A549 (cell line): ENCODE data around the gene PTPRA. TPM values are rescaled to one million over a fixed set of nuclear protein-coding genes. Genes with fewer than 3 reads are reported as not detected.

ENCODE experiments used
- ATAC-seq, 2 experiments: fragments of 200-7000 bp in 1 of 2; fragments of >200 bp in 1 of 2; cut with Nextera tagmentation in 1 of 2; cut with Tn5 transposase in 1 of 2; 3 replicates each; pipeline versions ENCODE4 v1.8.0 to v1.9.1; 2018 to 2020; ENCODE audit warnings: mild to moderate bottlenecking in 1 of 2, moderate library complexity in 1 of 2
- CTCF ChIA-PET: fragments of 300-600 bp; sonication (Branson Sonifier 250); formaldehyde crosslinking; extraction: SDS; loops from one replicate; lab custom pipeline; 2021; ENCODE audit warnings: antibody characterized with exemption, inconsistent platforms; lab: Yijun Ruan, JAX
- POLR2A ChIA-PET: fragments of 350-600 bp; formaldehyde crosslinking; extraction: SDS; loops from one replicate; lab custom pipeline; 2021; ENCODE audit warnings: antibody characterized with exemption, inconsistent platforms; lab: Yijun Ruan, JAX
- DNase-seq, 2 experiments: peaks; one replicate each; pipeline versions ENCODE4 v3.0.0 to v3.0.0-alpha.2; 2011 to 2016; ENCODE audit warnings: low read depth in 1 of 2, low spot score in 1 of 2
- FAIRE-seq: peaks from 2 replicates; lab custom pipeline; 2011; peaks lifted over from hg19 to GRCh38; lab: Jason Lieb, UNC
- H3K27ac ChIP-seq, 2 experiments: fragments of >200 bp; sonication (Bioruptor Twin); formaldehyde crosslinking; 3 replicates each; pipeline ENCODE4 v1.5.1; 2016 to 2017
- H3K4me1 ChIP-seq: fragments of >200 bp; sonication (Bioruptor Twin); formaldehyde crosslinking; 3 replicates; pipeline ENCODE4 v1.6.1; 2016
- H3K4me2 ChIP-seq: fragments of >200 bp; sonication (Bioruptor Twin); formaldehyde crosslinking; 3 replicates; pipeline ENCODE4 v1.6.1; 2016
- H3K4me3 ChIP-seq: fragments of >200 bp; sonication (Bioruptor Twin); formaldehyde crosslinking; 3 replicates; pipeline ENCODE4 v1.5.1; 2016
- H3K9me3 ChIP-seq: fragments of >200 bp; sonication (Bioruptor Twin); formaldehyde crosslinking; 3 replicates; pipeline ENCODE4 v1.6.1; 2016
- BHLHE40 ChIP-seq: IDR thresholded peaks from 2 replicates; pipeline ENCODE4 v1.6.1; 2012; ENCODE audit warnings: low read depth, low read length, inconsistent platforms
- CEBPB ChIP-seq, 2 experiments: fragments of >200 bp in 1 of 2; sonication (Bioruptor Twin) in 1 of 2; formaldehyde crosslinking in 1 of 2; IDR thresholded peaks; 2 replicates each; pipeline ENCODE4 v1.6.1; 2012 to 2016
- EHF ChIP-seq: fragments of 250-450 bp; sonication (Bioruptor Pico); IDR thresholded peaks from 2 replicates; pipeline ENCODE4 v1.5.0; 2020; ENCODE audit warnings: mild to moderate bottlenecking
- GATA3 ChIP-seq: IDR thresholded peaks from 2 replicates; pipeline ENCODE4 v1.6.1; 2012; ENCODE audit warnings: borderline replicate concordance
- HDAC2 ChIP-seq: fragments of 200-600 bp; sonication (generic); IDR thresholded peaks from 2 replicates; pipeline ENCODE4 v1.6.1; 2016
- HOXA7 ChIP-seq: fragments of 250-450 bp; sonication (Bioruptor Pico); IDR thresholded peaks from 2 replicates; pipeline ENCODE4 v1.5.0; 2020; ENCODE audit warnings: mild to moderate bottlenecking, moderate library complexity
- HOXB13 ChIP-seq: fragments of 250-450 bp; sonication (Bioruptor Pico); IDR thresholded peaks from 2 replicates; pipeline ENCODE4 v1.5.0; 2020; ENCODE audit warnings: low read depth, mild to moderate bottlenecking, moderate library complexity
- HOXB5 ChIP-seq: fragments of 250-450 bp; sonication (Bioruptor Pico); IDR thresholded peaks from 2 replicates; pipeline ENCODE4 v1.5.0; 2020; ENCODE audit warnings: mild to moderate bottlenecking, moderate library complexity
- KDM1A ChIP-seq: fragments of 200-600 bp; sonication (generic); IDR thresholded peaks from 2 replicates; pipeline ENCODE4 v1.6.1; 2016; ENCODE audit warnings: low read depth, mild to moderate bottlenecking
- KDM5A ChIP-seq: fragments of 200-600 bp; sonication (generic); IDR thresholded peaks from 2 replicates; pipeline ENCODE4 v1.6.1; 2016; ENCODE audit warnings: antibody characterized with exemption, mild to moderate bottlenecking
- MYC ChIP-seq: IDR thresholded peaks from 2 replicates; pipeline ENCODE4 v1.6.1; 2012; ENCODE audit warnings: mild to moderate bottlenecking, inconsistent platforms, low read length, improper control_type of control experiment, borderline replicate concordance
- NFE2L2 ChIP-seq: fragments of 150-350 bp; conservative IDR thresholded peaks from 2 replicates; pipeline ENCODE4 v1.6.1; 2014; ENCODE audit warnings: low read length
- NPAS2 ChIP-seq: fragments of 250-450 bp; sonication (Bioruptor Pico); IDR thresholded peaks from 2 replicates; pipeline ENCODE4 v1.8.0; 2022; ENCODE audit warnings: mild to moderate bottlenecking, moderate library complexity, borderline replicate concordance
- NR3C1 ChIP-seq: fragments of >200 bp; sonication (Bioruptor Twin); formaldehyde crosslinking; IDR thresholded peaks from 3 replicates; pipeline ENCODE4 v1.6.1; 2017
- REST ChIP-seq: fragments of 200-600 bp; sonication (generic); IDR thresholded peaks from 2 replicates; pipeline ENCODE4 v1.6.1; 2016; ENCODE audit warnings: antibody characterized with exemption, mild to moderate bottlenecking, moderate library complexity
- TFCP2L1 ChIP-seq: fragments of 250-450 bp; sonication (Bioruptor Pico); IDR thresholded peaks from 2 replicates; pipeline ENCODE4 v1.5.0; 2021; ENCODE audit warnings: mild to moderate bottlenecking
- ZFP36 ChIP-seq: fragments of 450-650 bp; IDR thresholded peaks from 2 replicates; pipeline ENCODE4 v1.6.1; 2014; ENCODE audit warnings: borderline replicate concordance; ENCODE audit not compliant: partially characterized antibody
- WGBS: methylation state at CpG from one replicate; pipeline ENCODE4 v1.1.6; 2017; ENCODE audit errors: missing lambda C conversion rate; 5-methylcytosine and 5-hydroxymethylcytosine counted together
- polyA plus RNA-seq, 4 experiments: library from polyadenylated mRNA; depleted of rRNA in 3 of 4; stranded (reverse); fragments of >200 nt; fragmentation: RNase III in 1 of 4; extraction: RNeasy Plus Mini Kit Qiagen cat#74134 plus additional on column Dnase treatment in 1 of 4; gene quantifications; 2 replicates in 3 of 4; 3 replicates in 1 of 4; pipeline ENCODE4 v1.2.3, GENCODE V29; 2011 to 2017
- TF ChIP-seq, protein P1 (sequence below): fragments of >200 bp; sonication (Bioruptor Twin); formaldehyde crosslinking; IDR thresholded peaks from 3 replicates; pipeline ENCODE4 v1.6.1; 2016
- TF ChIP-seq, protein P2 (sequence below): fragments of 150-350 bp; IDR thresholded peaks from 2 replicates; pipeline ENCODE4 v1.6.1; 2014; ENCODE audit warnings: low read depth, mild to moderate bottlenecking, low read length
- TF ChIP-seq, protein P3 (sequence below): IDR thresholded peaks from 2 replicates; pipeline ENCODE4 v1.6.1; 2012

The PTPRA gene
- polyA plus RNA-seq, 2 of the 4 experiments (the other 2 are of a cell fraction) = 29.2 to 83.2 TPM

- TF ChIP-seq BHLHE40 (no peak), NFE2L2 (no peak), HOXA7 (CRISPR knock-in tag) (no peak), KDM5A (no peak), NR3C1 (no peak), CEBPB (IDR thresholded peaks at IDR 0.05) (no peak), MYC (no peak), HDAC2 (no peak), GATA3 (no peak), EHF (CRISPR knock-in tag) (no peak), NPAS2 (CRISPR knock-in tag) (no peak), HOXB5 (CRISPR knock-in tag) (no peak), REST (no peak), HOXB13 (CRISPR knock-in tag) (no peak), ZFP36 (no peak), KDM1A (no peak), TFCP2L1 (CRISPR knock-in tag) (no peak)
- TF ChIP-seq, protein P1, sequence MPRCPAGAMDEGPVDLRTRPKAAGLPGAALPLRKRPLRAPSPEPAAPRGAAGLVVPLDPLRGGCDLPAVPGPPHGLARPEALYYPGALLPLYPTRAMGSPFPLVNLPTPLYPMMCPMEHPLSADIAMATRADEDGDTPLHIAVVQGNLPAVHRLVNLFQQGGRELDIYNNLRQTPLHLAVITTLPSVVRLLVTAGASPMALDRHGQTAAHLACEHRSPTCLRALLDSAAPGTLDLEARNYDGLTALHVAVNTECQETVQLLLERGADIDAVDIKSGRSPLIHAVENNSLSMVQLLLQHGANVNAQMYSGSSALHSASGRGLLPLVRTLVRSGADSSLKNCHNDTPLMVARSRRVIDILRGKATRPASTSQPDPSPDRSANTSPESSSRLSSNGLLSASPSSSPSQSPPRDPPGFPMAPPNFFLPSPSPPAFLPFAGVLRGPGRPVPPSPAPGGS = no peak
- TF ChIP-seq, protein P2, sequence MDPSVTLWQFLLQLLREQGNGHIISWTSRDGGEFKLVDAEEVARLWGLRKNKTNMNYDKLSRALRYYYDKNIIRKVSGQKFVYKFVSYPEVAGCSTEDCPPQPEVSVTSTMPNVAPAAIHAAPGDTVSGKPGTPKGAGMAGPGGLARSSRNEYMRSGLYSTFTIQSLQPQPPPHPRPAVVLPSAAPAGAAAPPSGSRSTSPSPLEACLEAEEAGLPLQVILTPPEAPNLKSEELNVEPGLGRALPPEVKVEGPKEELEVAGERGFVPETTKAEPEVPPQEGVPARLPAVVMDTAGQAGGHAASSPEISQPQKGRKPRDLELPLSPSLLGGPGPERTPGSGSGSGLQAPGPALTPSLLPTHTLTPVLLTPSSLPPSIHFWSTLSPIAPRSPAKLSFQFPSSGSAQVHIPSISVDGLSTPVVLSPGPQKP = no peak
- TF ChIP-seq, protein P3, sequence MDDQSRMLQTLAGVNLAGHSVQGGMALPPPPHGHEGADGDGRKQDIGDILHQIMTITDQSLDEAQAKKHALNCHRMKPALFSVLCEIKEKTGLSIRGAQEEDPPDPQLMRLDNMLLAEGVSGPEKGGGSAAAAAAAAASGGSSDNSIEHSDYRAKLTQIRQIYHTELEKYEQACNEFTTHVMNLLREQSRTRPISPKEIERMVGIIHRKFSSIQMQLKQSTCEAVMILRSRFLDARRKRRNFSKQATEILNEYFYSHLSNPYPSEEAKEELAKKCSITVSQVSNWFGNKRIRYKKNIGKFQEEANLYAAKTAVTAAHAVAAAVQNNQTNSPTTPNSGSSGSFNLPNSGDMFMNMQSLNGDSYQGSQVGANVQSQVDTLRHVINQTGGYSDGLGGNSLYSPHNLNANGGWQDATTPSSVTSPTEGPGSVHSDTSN = no peak
- TF ChIP-seq, all 56 proteins: peak for 0
- Histone ChIP-seq H3K4me1 (peaks cover 22% of the 10 kb centered on the region), H3K4me2 (no peak overlapping the region), H3K4me3 (no peak overlapping the region), H3K27ac (no peak overlapping the region), H3K9me3 (0 out of 3 replicates have a peak, but pooled peaks cover 5% of the 10 kb centered on the region)
- DNase-seq (no peak), ATAC-seq (no peak), FAIRE-seq (peak; percentile 85)
- ChIA-PET POLR2A (no interaction called here), CTCF (interaction anchor here (0.7 to 1.5 kb wide), 5 partner anchors 14 to 112 kb away, joined by 3 to 6 read pairs (median 3); no protein-coding TSS in a partner anchor)
- WGBS = 93% methylated on average over 7 of the region's 7 CpGs
Measured at GRCh38 chr20:2918096-2919049, 45.1 kb downstream of the PTPRA start.
